NCI-H128 (cell line): ENCODE measurements around the gene SEC14L6.
A peak's percentile ranks its signal among the peaks of the same experiment; 100 is the strongest.

Source experiments
- DNase-seq: peaks from one replicate; lab custom pipeline; 2025; ENCODE audit not compliant: unreplicated experiment; lab: John Stamatoyannopoulos, UW

The SEC14L6 gene

GRCh38 chr22:30500628-30501027, 45.9 kb downstream of the SEC14L6 start:
- DNase-seq = no peak

- no peak for DNase-seq
These were observed 48.9 kb downstream of the SEC14L6 start for GRCh38 chr22:30497466-30498150.

GRCh38 chr22:30495041-30495784, 51.3 kb downstream of the SEC14L6 start:
- no peak for DNase-seq

- no peak for DNase-seq
These were observed 54.4 kb downstream of the SEC14L6 start for GRCh38 chr22:30492144-30492543.

GRCh38 chr22:30491381-30491780, 55.2 kb downstream of the SEC14L6 start:
- no peak for DNase-seq

- DNase-seq = no peak
These were observed 56.1 kb downstream of the SEC14L6 start for GRCh38 chr22:30490399-30490798.

GRCh38 chr22:30488121-30488520, 58.4 kb downstream of the SEC14L6 start:
- DNase-seq = no peak

- DNase-seq = no peak
These were observed 59.9 kb downstream of the SEC14L6 start for GRCh38 chr22:30486661-30487115.

GRCh38 chr22:30486118-30486517, 60.4 kb downstream of the SEC14L6 start:
- no peak for DNase-seq

GRCh38 chr22:30485362-30485988, 61.1 kb downstream of the SEC14L6 start:
- no peak for DNase-seq

GRCh38 chr22:30483169-30483568, 63.4 kb downstream of the SEC14L6 start:
- no peak for DNase-seq

- no peak for DNase-seq
These were observed 64.8 kb downstream of the SEC14L6 start for GRCh38 chr22:30481711-30482110.

GRCh38 chr22:30479981-30480380, 66.6 kb downstream of the SEC14L6 start:
- no peak for DNase-seq

- peak; percentile 5 for DNase-seq
These were observed 71.7 kb downstream of the SEC14L6 start for GRCh38 chr22:30474683-30475424.

GRCh38 chr22:30474121-30474520, 72.4 kb downstream of the SEC14L6 start:
- no peak for DNase-seq

- DNase-seq = no peak
These were observed 73.4 kb downstream of the SEC14L6 start for GRCh38 chr22:30472994-30473720.
